HG02840 (cell line): ENCODE data around the gene HDAC4.
"Not testable (repeated sequence)": the region's sequence is repeated elsewhere in the genome, so short reads cannot be mapped to it uniquely, and the experiment has no call there.

ENCODE experiments used
- ATAC-seq: cut with Tn5 transposase; IDR thresholded peaks from one replicate; pipeline ENCODE4 v1.9.1; 2021; ENCODE audit warnings: mild to moderate bottlenecking, moderate library complexity, moderate number of reproducible peaks; ENCODE audit not compliant: unreplicated experiment, low FRiP score

Gene HDAC4

GRCh38 chr2:239181903-239182581 is 218.8 kb downstream of the HDAC4 start:
- no peak for ATAC-seq

GRCh38 chr2:239181074-239181902 is 219.5 kb downstream of the HDAC4 start:
- ATAC-seq: no peak

- ATAC-seq: no peak
These were observed 220.2 kb downstream of the HDAC4 start for GRCh38 chr2:239180526-239181073.

- ATAC-seq: no peak
These were observed 220.9 kb downstream of the HDAC4 start for GRCh38 chr2:239179851-239180371.

- ATAC-seq: no peak
These were observed 221.9 kb downstream of the HDAC4 start for GRCh38 chr2:239178954-239179353.

GRCh38 chr2:239178484-239178883 is 222.3 kb downstream of the HDAC4 start:
- ATAC-seq: no peak

- no peak for ATAC-seq
These were observed 222.9 kb downstream of the HDAC4 start for GRCh38 chr2:239177908-239178307.

- no peak for ATAC-seq
These were observed 223.5 kb downstream of the HDAC4 start for GRCh38 chr2:239177325-239177724.

GRCh38 chr2:239176138-239176803 is 224.5 kb downstream of the HDAC4 start:
- ATAC-seq: not testable (repeated sequence)

- ATAC-seq: no peak
These were observed 225.6 kb downstream of the HDAC4 start for GRCh38 chr2:239175181-239175580.

GRCh38 chr2:239173301-239173700 is 227.5 kb downstream of the HDAC4 start:
- ATAC-seq: no peak

- ATAC-seq: no peak
These were observed 229.2 kb downstream of the HDAC4 start for GRCh38 chr2:239171643-239172042.

- no peak for ATAC-seq
These were observed 231.3 kb downstream of the HDAC4 start for GRCh38 chr2:239169311-239170048.

GRCh38 chr2:239168575-239168974 is 232.2 kb downstream of the HDAC4 start:
- ATAC-seq: no peak

- no peak for ATAC-seq
These were observed 232.9 kb downstream of the HDAC4 start for GRCh38 chr2:239167766-239168444.

- ATAC-seq: no peak
These were observed 233.7 kb downstream of the HDAC4 start for GRCh38 chr2:239167011-239167673.

GRCh38 chr2:239166201-239166834 is 234.5 kb downstream of the HDAC4 start:
- ATAC-seq: no peak

- ATAC-seq: no peak
These were observed 235.5 kb downstream of the HDAC4 start for GRCh38 chr2:239165206-239165831.
